ENCODE results near the gene ITPRIP. TPM values are rescaled to one million over a fixed set of nuclear protein-coding genes. Genes with fewer than 3 reads are reported as not detected.
A peak's percentile ranks its signal among the peaks of the same experiment; 100 is the strongest.

ITPRIP gene
- polyA plus RNA-seq, 1 experiment, result 18.8 TPM

GRCh38 chr10:104344219-104344618, 6.0 kb upstream of the ITPRIP start:
- DNase-seq (ENCODE audit: low read depth, low spot score), result no peak
- ChIA-PET POLR2A (no interaction called here), CTCF (interaction anchor here (3.8 kb wide), 1 partner anchor 52 kb away, joined by 55 read pairs; no protein-coding TSS in a partner anchor)
- Histone ChIP-seq H3K9me3 (ENCODE audit: control insufficient read depth, insufficient read depth, low read length) (no peaks in the 10 kb centered on the region), H3K4me3 (ENCODE audit: low read depth, low read length) (no peak overlapping the region), H3K27ac (ENCODE audit: low read depth, low read length) (no peak overlapping the region), H3K27me3 (ENCODE audit: control insufficient read depth, insufficient read depth, low read length) (no peaks in the 10 kb centered on the region)
- no peak for TF ChIP-seq CTCF (IDR thresholded peaks at IDR 0.05; ENCODE audit: low read depth, low read length)

GRCh38 chr10:104342941-104343411, 4.7 kb upstream of the ITPRIP start:
- Histone ChIP-seq H3K4me3 (ENCODE audit: low read depth, low read length) (no peak overlapping the region), H3K9me3 (ENCODE audit: control insufficient read depth, insufficient read depth, low read length) (peaks cover under 1% of the 10 kb centered on the region; the same call in 1 of the 2 replicates), H3K27ac (ENCODE audit: low read depth, low read length) (no peak overlapping the region), H3K27me3 (ENCODE audit: control insufficient read depth, insufficient read depth, low read length) (no peaks in the 10 kb centered on the region)
- ChIA-PET POLR2A (no interaction called here), CTCF (interaction anchor here (2.2 to 3.8 kb wide), 2 partner anchors 11 to 51 kb away, joined by 14 to 55 read pairs; partner anchors contain the start of gene CFAP58)
- no peak for DNase-seq (ENCODE audit: low read depth, low spot score)
- TF ChIP-seq CTCF (IDR thresholded peaks at IDR 0.05; ENCODE audit: low read depth, low read length), result no peak

GRCh38 chr10:104340641-104341040, 2.4 kb upstream of the ITPRIP start:
- ChIA-PET CTCF (interaction anchor here (1.0 to 3.8 kb wide), 7 partner anchors 10 to 69 kb away, joined by 4 to 55 read pairs (median 11); partner anchors contain the start of gene CFAP58), POLR2A (no interaction called here)
- no peak for TF ChIP-seq CTCF (IDR thresholded peaks at IDR 0.05; ENCODE audit: low read depth, low read length)
- Histone ChIP-seq H3K27me3 (ENCODE audit: control insufficient read depth, insufficient read depth, low read length) (no peaks in the 10 kb centered on the region), H3K4me3 (ENCODE audit: low read depth, low read length) (no peak overlapping the region), H3K9me3 (ENCODE audit: control insufficient read depth, insufficient read depth, low read length) (peaks cover 4% of the 10 kb centered on the region; the same call in 1 of the 2 replicates), H3K27ac (ENCODE audit: low read depth, low read length) (peak overlapping the region; percentile 21)
- no peak for DNase-seq (ENCODE audit: low read depth, low spot score)

GRCh38 chr10:104340111-104340526, 1.9 kb upstream of the ITPRIP start:
- no peak for TF ChIP-seq CTCF (IDR thresholded peaks at IDR 0.05; ENCODE audit: low read depth, low read length)
- Histone ChIP-seq H3K27me3 (ENCODE audit: control insufficient read depth, insufficient read depth, low read length) (no peaks in the 10 kb centered on the region), H3K9me3 (ENCODE audit: control insufficient read depth, insufficient read depth, low read length) (peaks cover 4% of the 10 kb centered on the region; the same call in 1 of the 2 replicates), H3K27ac (ENCODE audit: low read depth, low read length) (peak overlapping the region; percentile 21), H3K4me3 (ENCODE audit: low read depth, low read length) (no peak overlapping the region)
- DNase-seq (ENCODE audit: low read depth, low spot score), result no peak
- CTCF ChIA-PET, result interaction anchor here (4.9 to 7.3 kb wide), 2 partner anchors 48 to 66 kb away, joined by 37 to 99 read pairs; no protein-coding TSS in a partner anchor
- POLR2A ChIA-PET, result no interaction called here

- no peaks in the 10 kb centered on the region for H3K27me3 ChIP-seq (ENCODE audit: control insufficient read depth, insufficient read depth, low read length)
- POLR2A ChIA-PET, result interaction anchor here (1.3 kb wide), 1 partner anchor 30 kb away, joined by 4 read pairs; no protein-coding TSS in a partner anchor
- peaks cover 4% of the 10 kb centered on the region; the same call in 1 of the 2 replicates for H3K9me3 ChIP-seq (ENCODE audit: control insufficient read depth, insufficient read depth, low read length)
- peak overlapping the region; percentile 99 for H3K27ac ChIP-seq (ENCODE audit: low read depth, low read length)
- TF ChIP-seq CTCF (IDR thresholded peaks at IDR 0.05; ENCODE audit: low read depth, low read length), result no peak
- peak overlapping the region; percentile 87 for H3K4me3 ChIP-seq (ENCODE audit: low read depth, low read length)
- CTCF ChIA-PET, result interaction anchor here (1.8 to 7.3 kb wide), 3 partner anchors 39 to 65 kb away, joined by 5 to 99 read pairs (median 37); no protein-coding TSS in a partner anchor
- DNase-seq (ENCODE audit: low read depth, low spot score), result no peak
Measured at GRCh38 chr10:104339469-104340110, 1.3 kb upstream of the ITPRIP start.
